ENCODE results near the gene XXYLT1.
"Not testable (repeated sequence)": the region's sequence is repeated elsewhere in the genome, so short reads cannot be mapped to it uniquely, and the experiment has no call there.

XXYLT1 gene

GRCh38 chr3:195040773-195041520 lies 230.0 kb downstream of the XXYLT1 start:
- no peak overlapping the region for H3K27ac ChIP-seq (ENCODE audit: low read depth, low read length)
- no peaks in the 10 kb centered on the region for H3K36me3 ChIP-seq (ENCODE audit: control insufficient read depth in 5 of 5, insufficient read depth in 5 of 5, low read length in 5 of 5)
- no peak overlapping the region for H3K4me3 ChIP-seq (ENCODE audit: low read depth in 1 of 5, low read length in 5 of 5)
- no peaks in the 10 kb centered on the region for H3K4me1 ChIP-seq (ENCODE audit: control insufficient read depth in 5 of 5, insufficient read depth in 5 of 5, low read length in 5 of 5)
- H3K9me3 ChIP-seq (ENCODE audit: control insufficient read depth in 5 of 5, low read length in 5 of 5) = peaks cover 0 to 5% (median 3%) of the 10 kb centered on the region in 5 donors
- peaks cover 6 to 21% (median 14%) of the 10 kb centered on the region in 5 donors for H3K27me3 ChIP-seq (ENCODE audit: control insufficient read depth in 5 of 5, insufficient read depth in 4 of 5, low read length in 5 of 5)
- no peak overlapping the region for H3K9ac ChIP-seq (ENCODE audit: low read length in 5 of 5)

DNA sequence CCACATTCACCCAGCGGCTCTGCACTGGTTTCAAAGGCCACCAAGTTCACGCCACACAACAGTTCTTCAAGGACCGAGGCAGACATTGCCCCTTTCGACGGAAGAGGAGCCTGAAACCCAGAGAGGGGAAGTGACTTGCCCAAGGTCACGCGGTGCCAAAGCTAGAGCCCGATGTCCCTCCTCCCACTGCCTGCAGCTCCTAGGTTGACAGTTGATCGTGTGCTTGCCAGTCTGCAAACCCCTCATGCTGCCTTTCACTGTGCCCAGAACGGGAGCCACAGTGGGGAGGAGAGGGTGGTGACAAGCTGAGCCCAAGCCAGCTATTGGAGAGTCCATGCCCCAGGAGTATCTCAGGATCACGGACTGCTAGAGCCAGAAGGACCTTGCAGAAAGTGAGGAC lies 230.9 kb downstream of the XXYLT1 start:
- H3K9ac ChIP-seq (ENCODE audit: low read length in 5 of 5) = no peak overlapping the region
- peaks cover 6 to 21% (median 14%) of the 10 kb centered on the region in 5 donors for H3K27me3 ChIP-seq (ENCODE audit: control insufficient read depth in 5 of 5, insufficient read depth in 4 of 5, low read length in 5 of 5)
- H3K9me3 ChIP-seq (ENCODE audit: control insufficient read depth in 5 of 5, low read length in 5 of 5) = peaks cover 0 to 5% (median 3%) of the 10 kb centered on the region in 5 donors
- H3K4me1 ChIP-seq (ENCODE audit: control insufficient read depth in 5 of 5, insufficient read depth in 5 of 5, low read length in 5 of 5) = no peaks in the 10 kb centered on the region
- H3K4me3 ChIP-seq (ENCODE audit: low read depth in 1 of 5, low read length in 5 of 5) = no peak overlapping the region
- H3K36me3 ChIP-seq (ENCODE audit: control insufficient read depth in 5 of 5, insufficient read depth in 5 of 5, low read length in 5 of 5) = no peaks in the 10 kb centered on the region
- H3K27ac ChIP-seq (ENCODE audit: low read depth, low read length) = no peak overlapping the region

GRCh38 chr3:195039180-195039843 lies 231.6 kb downstream of the XXYLT1 start:
- Histone ChIP-seq H3K27ac (ENCODE audit: low read depth, low read length) (no peak overlapping the region), H3K9ac (ENCODE audit: low read length in 5 of 5) (no peak overlapping the region), H3K36me3 (ENCODE audit: control insufficient read depth in 5 of 5, insufficient read depth in 5 of 5, low read length in 5 of 5) (no peaks in the 10 kb centered on the region), H3K9me3 (ENCODE audit: control insufficient read depth in 5 of 5, low read length in 5 of 5) (peaks cover 0 to 5% (median 3%) of the 10 kb centered on the region in 5 donors), H3K27me3 (ENCODE audit: control insufficient read depth in 5 of 5, insufficient read depth in 4 of 5, low read length in 5 of 5) (peaks cover 6 to 18% (median 9%) of the 10 kb centered on the region in 5 donors), H3K4me1 (ENCODE audit: control insufficient read depth in 5 of 5, insufficient read depth in 5 of 5, low read length in 5 of 5) (no peaks in the 10 kb centered on the region), H3K4me3 (ENCODE audit: low read depth in 1 of 5, low read length in 5 of 5) (no peak overlapping the region)

GRCh38 chr3:195038161-195038560 lies 232.8 kb downstream of the XXYLT1 start:
- Histone ChIP-seq H3K4me3 (ENCODE audit: low read depth in 1 of 5, low read length in 5 of 5) (no peak overlapping the region), H3K27ac (ENCODE audit: low read depth, low read length) (no peak overlapping the region), H3K4me1 (ENCODE audit: control insufficient read depth in 5 of 5, insufficient read depth in 5 of 5, low read length in 5 of 5) (peaks cover 0 to 4% (median 0%) of the 10 kb centered on the region in 5 donors), H3K9ac (ENCODE audit: low read length in 5 of 5) (no peak overlapping the region), H3K27me3 (ENCODE audit: control insufficient read depth in 5 of 5, insufficient read depth in 4 of 5, low read length in 5 of 5) (peaks cover 0 to 13% (median 8%) of the 10 kb centered on the region in 5 donors), H3K9me3 (ENCODE audit: control insufficient read depth in 5 of 5, low read length in 5 of 5) (peaks cover 0 to 5% (median 3%) of the 10 kb centered on the region in 5 donors), H3K36me3 (ENCODE audit: control insufficient read depth in 5 of 5, insufficient read depth in 5 of 5, low read length in 5 of 5) (no peaks in the 10 kb centered on the region)

DNA sequence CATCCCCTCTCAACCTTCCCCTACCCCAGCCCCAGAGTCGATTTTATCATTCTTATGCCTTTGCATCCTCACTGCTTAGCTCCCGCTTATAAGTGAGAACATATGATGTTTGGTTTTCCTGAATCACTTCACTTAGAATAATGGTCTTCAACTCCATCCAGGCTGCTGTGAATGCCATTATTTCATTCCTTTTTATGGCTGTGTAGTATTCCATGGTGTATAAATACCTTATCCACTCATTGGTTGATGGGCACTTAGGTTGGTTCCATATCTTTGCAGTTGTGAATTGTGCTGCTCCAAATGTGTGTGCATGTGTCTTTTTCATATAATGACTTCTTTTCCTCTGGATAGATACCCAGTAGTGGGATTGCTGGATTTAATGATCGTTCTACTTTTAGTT lies 233.4 kb downstream of the XXYLT1 start:
- peaks cover 0 to 13% (median 8%) of the 10 kb centered on the region in 5 donors for H3K27me3 ChIP-seq (ENCODE audit: control insufficient read depth in 5 of 5, insufficient read depth in 4 of 5, low read length in 5 of 5)
- H3K27ac ChIP-seq (ENCODE audit: low read depth, low read length); H3K9ac ChIP-seq (ENCODE audit: low read length in 5 of 5); H3K4me3 ChIP-seq (ENCODE audit: low read depth in 1 of 5, low read length in 5 of 5); H3K36me3 ChIP-seq (ENCODE audit: control insufficient read depth in 5 of 5, insufficient read depth in 5 of 5, low read length in 5 of 5); H3K4me1 ChIP-seq (ENCODE audit: control insufficient read depth in 5 of 5, insufficient read depth in 5 of 5, low read length in 5 of 5); H3K9me3 ChIP-seq (ENCODE audit: control insufficient read depth in 5 of 5, low read length in 5 of 5): not testable (repeated sequence)

GRCh38 chr3:195036974-195037373 lies 234.0 kb downstream of the XXYLT1 start:
- peaks cover 0 to 11% (median 8%) of the 10 kb centered on the region in 5 donors for H3K27me3 ChIP-seq (ENCODE audit: control insufficient read depth in 5 of 5, insufficient read depth in 4 of 5, low read length in 5 of 5)
- peaks cover 0 to 12% (median 0%) of the 10 kb centered on the region in 5 donors for H3K4me1 ChIP-seq (ENCODE audit: control insufficient read depth in 5 of 5, insufficient read depth in 5 of 5, low read length in 5 of 5)
- H3K9me3 ChIP-seq (ENCODE audit: control insufficient read depth in 5 of 5, low read length in 5 of 5) = peaks cover 0 to 5% (median 3%) of the 10 kb centered on the region in 5 donors
- H3K9ac ChIP-seq (ENCODE audit: low read length in 5 of 5) = no peak overlapping the region
- H3K4me3 ChIP-seq (ENCODE audit: low read depth in 1 of 5, low read length in 5 of 5) = no peak overlapping the region
- no peaks in the 10 kb centered on the region for H3K36me3 ChIP-seq (ENCODE audit: control insufficient read depth in 5 of 5, insufficient read depth in 5 of 5, low read length in 5 of 5)
- no peak overlapping the region for H3K27ac ChIP-seq (ENCODE audit: low read depth, low read length)

DNA sequence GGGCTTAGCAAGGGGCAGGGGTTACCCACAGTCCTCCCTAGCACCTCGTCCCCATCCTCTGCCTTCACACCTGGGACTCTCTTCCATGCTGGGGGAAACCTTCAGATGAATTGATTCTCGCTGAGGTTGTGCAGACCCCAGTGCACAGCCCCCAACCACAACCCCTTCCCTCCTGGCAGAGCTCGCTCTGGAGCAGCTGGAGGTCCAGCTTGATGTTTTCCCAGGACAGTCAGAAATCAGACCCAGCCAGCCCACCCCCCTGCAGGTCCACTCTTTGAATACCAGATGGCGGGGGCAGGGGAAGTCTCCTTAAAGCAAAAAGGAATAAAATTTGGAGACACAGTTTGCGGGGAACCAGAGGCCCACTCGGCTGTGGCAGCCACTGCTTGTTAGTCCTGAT lies 234.4 kb downstream of the XXYLT1 start:
- H3K4me1 ChIP-seq (ENCODE audit: control insufficient read depth in 5 of 5, insufficient read depth in 5 of 5, low read length in 5 of 5) = peaks cover 0 to 16% (median 0%) of the 10 kb centered on the region in 5 donors

GRCh38 chr3:195036203-195036505 lies 234.8 kb downstream of the XXYLT1 start:
- peaks cover 0 to 16% (median 0%) of the 10 kb centered on the region in 5 donors for H3K4me1 ChIP-seq (ENCODE audit: control insufficient read depth in 5 of 5, insufficient read depth in 5 of 5, low read length in 5 of 5)
- peaks cover 0 to 5% (median 3%) of the 10 kb centered on the region in 5 donors for H3K9me3 ChIP-seq (ENCODE audit: control insufficient read depth in 5 of 5, low read length in 5 of 5)
- no peak overlapping the region for H3K9ac ChIP-seq (ENCODE audit: low read length in 5 of 5)
- no peak overlapping the region for H3K4me3 ChIP-seq (ENCODE audit: low read depth in 1 of 5, low read length in 5 of 5)
- H3K27me3 ChIP-seq (ENCODE audit: control insufficient read depth in 5 of 5, insufficient read depth in 4 of 5, low read length in 5 of 5) = peaks cover 0 to 11% (median 8%) of the 10 kb centered on the region in 5 donors
- no peaks in the 10 kb centered on the region for H3K36me3 ChIP-seq (ENCODE audit: control insufficient read depth in 5 of 5, insufficient read depth in 5 of 5, low read length in 5 of 5)
- H3K27ac ChIP-seq (ENCODE audit: low read depth, low read length) = no peak overlapping the region

More for the DNA sequence above, 234.4 kb downstream of the XXYLT1 start:
- H3K27ac ChIP-seq (ENCODE audit: low read depth, low read length) = no peak overlapping the region
- H3K4me3 ChIP-seq (ENCODE audit: low read depth in 1 of 5, low read length in 5 of 5) = no peak overlapping the region
- H3K9ac ChIP-seq (ENCODE audit: low read length in 5 of 5) = no peak overlapping the region
- H3K36me3 ChIP-seq (ENCODE audit: control insufficient read depth in 5 of 5, insufficient read depth in 5 of 5, low read length in 5 of 5) = no peaks in the 10 kb centered on the region
- H3K9me3 ChIP-seq (ENCODE audit: control insufficient read depth in 5 of 5, low read length in 5 of 5) = peaks cover 0 to 5% (median 3%) of the 10 kb centered on the region in 5 donors
- peaks cover 0 to 11% (median 8%) of the 10 kb centered on the region in 5 donors for H3K27me3 ChIP-seq (ENCODE audit: control insufficient read depth in 5 of 5, insufficient read depth in 4 of 5, low read length in 5 of 5)

GRCh38 chr3:195035345-195036202 lies 235.4 kb downstream of the XXYLT1 start:
- peaks cover 0 to 20% (median 0%) of the 10 kb centered on the region in 5 donors for H3K4me1 ChIP-seq (ENCODE audit: control insufficient read depth in 5 of 5, insufficient read depth in 5 of 5, low read length in 5 of 5)

More at GRCh38 chr3:195035345-195036202, 235.4 kb downstream of the XXYLT1 start:
- H3K27ac ChIP-seq (ENCODE audit: low read depth, low read length) = no peak overlapping the region
- no peaks in the 10 kb centered on the region for H3K36me3 ChIP-seq (ENCODE audit: control insufficient read depth in 5 of 5, insufficient read depth in 5 of 5, low read length in 5 of 5)
- H3K27me3 ChIP-seq (ENCODE audit: control insufficient read depth in 5 of 5, insufficient read depth in 4 of 5, low read length in 5 of 5) = peaks cover 0 to 11% (median 5%) of the 10 kb centered on the region in 5 donors
- H3K9ac ChIP-seq (ENCODE audit: low read length in 5 of 5) = no peak overlapping the region
- H3K4me3 ChIP-seq (ENCODE audit: low read depth in 1 of 5, low read length in 5 of 5) = no peak overlapping the region
- peaks cover 0 to 5% (median 3%) of the 10 kb centered on the region in 5 donors for H3K9me3 ChIP-seq (ENCODE audit: control insufficient read depth in 5 of 5, low read length in 5 of 5)
